Raji (cell line): ENCODE results near the gene ALDH3B2.

Source experiments
- POLR2A ChIP-seq: IDR thresholded peaks from 2 replicates; pipeline ENCODE4 v1.6.1; 2011; ENCODE audit warnings: low read depth, low read length, control low read depth; ENCODE audit not compliant: insufficient read depth

Gene ALDH3B2

GRCh38 chr11:67674442-67674871 is at the start of gene ALDH3B2:
Gene ALDH3B2, minus strand, starts transcription at chr11:67674623. Its CDS starts 7,688 bp downstream, at chr11:67666935.
- TF ChIP-seq POLR2A: no peak

GRCh38 chr11:67705264-67705663 is 30.8 kb upstream of the ALDH3B2 start:
- TF ChIP-seq POLR2A: no peak

- TF ChIP-seq POLR2A: no peak
Observed at GRCh38 chr11:67704524-67704923, 30.1 kb upstream of the ALDH3B2 start.

GRCh38 chr11:67700548-67701262 is 26.3 kb upstream of the ALDH3B2 start:
- TF ChIP-seq POLR2A: no peak

- TF ChIP-seq POLR2A: no peak
Observed at GRCh38 chr11:67700141-67700540, 25.7 kb upstream of the ALDH3B2 start.

- TF ChIP-seq POLR2A: no peak
Observed at GRCh38 chr11:67699521-67699920, 25.1 kb upstream of the ALDH3B2 start.

- no peak for TF ChIP-seq POLR2A
Observed at GRCh38 chr11:67698247-67698646, 23.8 kb upstream of the ALDH3B2 start.

GRCh38 chr11:67697846-67698245 is 23.4 kb upstream of the ALDH3B2 start:
- TF ChIP-seq POLR2A: no peak

GRCh38 chr11:67696998-67697397 is 22.6 kb upstream of the ALDH3B2 start:
- TF ChIP-seq POLR2A: no peak

- no peak for TF ChIP-seq POLR2A
Observed at GRCh38 chr11:67695606-67696005, 21.2 kb upstream of the ALDH3B2 start.

- TF ChIP-seq POLR2A: no peak
Observed at GRCh38 chr11:67694875-67695555, 20.6 kb upstream of the ALDH3B2 start.

GRCh38 chr11:67691149-67691548 is 16.7 kb upstream of the ALDH3B2 start:
- TF ChIP-seq POLR2A: no peak

GRCh38 chr11:67689178-67689577 is 14.8 kb upstream of the ALDH3B2 start:
- no peak for TF ChIP-seq POLR2A

- TF ChIP-seq POLR2A: no peak
Observed at GRCh38 chr11:67687986-67688385, 13.6 kb upstream of the ALDH3B2 start.

GRCh38 chr11:67680696-67681470 is 6.5 kb upstream of the ALDH3B2 start:
- no peak for TF ChIP-seq POLR2A

GRCh38 chr11:67675058-67675747 is 780 bp upstream of the ALDH3B2 start:
- no peak for TF ChIP-seq POLR2A

- TF ChIP-seq POLR2A: no peak
Observed at GRCh38 chr11:67673902-67674301, 521 bp downstream of the ALDH3B2 start.
